ENCODE results near the gene NOCT. TPM values are rescaled to one million over a fixed set of nuclear protein-coding genes. Genes with fewer than 3 reads are reported as not detected.
A peak's percentile ranks its signal among the peaks of the same experiment; 100 is the strongest.

The NOCT gene
- total and polyA plus RNA-seq, 2 donors (not counting 1 experiment from before 2014, with no cell fraction given), result 2.6 to 3.8 TPM

- peak overlapping the region; percentile 1 for H3K4me3 Mint-ChIP-seq
- H3K9ac ChIP-seq (ENCODE audit: low read length), result no peak overlapping the region
- H3K4me1 Mint-ChIP-seq, result peaks cover 26% of the 10 kb centered on the region
Measured at GRCh38 chr4:139030614-139031235, 15.1 kb downstream of the NOCT start.

More at GRCh38 chr4:139030614-139031235, 15.1 kb downstream of the NOCT start:
- H3K9me3 ChIP-seq (ENCODE audit: control extremely low read depth in 1 of 3, control insufficient read depth in 2 of 3, insufficient read depth in 1 of 3, low read length in 2 of 3), result no peaks in the 10 kb centered on the region
- peak overlapping the region; percentile 33 for H3K4me2 ChIP-seq (replicated peaks; ENCODE audit: low read depth, low read length, poor library complexity, severe bottlenecking)
- no peak for TF ChIP-seq EZH2 (IDR thresholded peaks at IDR 0.05; ENCODE audit: borderline replicate concordance, insufficient read depth, low read depth, low read length, poor library complexity, severe bottlenecking)
- peak; percentile 87 for TF ChIP-seq CTCF (IDR thresholded peaks at IDR 0.05)
- no peak overlapping the region for H3K4me3 ChIP-seq (ENCODE audit: control extremely low read depth in 1 of 5, extremely low read depth in 1 of 5, insufficient read depth in 1 of 5, low read depth in 2 of 5, low read length in 4 of 5)
- no peaks in the 10 kb centered on the region for H3K27me3 ChIP-seq (replicated peaks in 1 of 4; ENCODE audit: control extremely low read depth in 1 of 4, control insufficient read depth in 3 of 4, insufficient read depth in 4 of 4, low read length in 3 of 4)
- CTCF ChIA-PET, result interaction anchor here (0.5 to 6.7 kb wide), 84 partner anchors 8 to 727 kb away, joined by 3 to 82 read pairs (median 4); partner anchors contain the start of genes NAA15, NDUFC1 and NOCT
- H3K36me3 ChIP-seq (replicated peaks in 1 of 2; ENCODE audit: control extremely low read depth in 1 of 2, control insufficient read depth in 1 of 2, extremely low read depth in 1 of 2, insufficient read depth in 2 of 2, low read length in 1 of 2), result no peaks in the 10 kb centered on the region
- no peaks in the 10 kb centered on the region for H3K27me3 Mint-ChIP-seq
- H3K27ac Mint-ChIP-seq, result no peak overlapping the region
- H3K79me2 ChIP-seq (ENCODE audit: control insufficient read depth, insufficient read depth, low read length), result peaks cover 82% of the 10 kb centered on the region
- intact Hi-C loops (cut with micrococcal nuclease), result loop anchor here (1.0 to 2.0 kb wide), 6 partner anchors 15 to 501 kb away; partner anchors contain the start of gene NOCT
- POLR2A ChIA-PET, result interaction anchor here (0.5 to 0.6 kb wide), 2 partner anchors 196 to 201 kb away, joined by 4 to 8 read pairs; no protein-coding TSS in a partner anchor
- no peak overlapping the region for H2AFZ ChIP-seq (ENCODE audit: insufficient read depth, low read depth, low read length, poor library complexity, severe bottlenecking)
- ATAC-seq (ENCODE audit: low read depth) (peak; percentile 76), DNase-seq (peak; percentile 85)
- peaks cover 29% of the 10 kb centered on the region for H4K20me1 ChIP-seq (ENCODE audit: control insufficient read depth, insufficient read depth, low read length, poor library complexity, severe bottlenecking)
- WGBS (ENCODE audit: insufficient coverage), result 15% methylated on average over 9 of the region's 14 CpGs
- H3K27ac ChIP-seq (ENCODE audit: low read length in 2 of 2), result no peak overlapping the region
- peaks cover 18 to 20% of the 10 kb centered on the region in 2 donors for H3K4me1 ChIP-seq (ENCODE audit: control insufficient read depth in 2 of 2, insufficient read depth in 2 of 2, low read length in 2 of 2)
- H3K9me3 Mint-ChIP-seq (ENCODE audit: insufficient read depth), result no peaks in the 10 kb centered on the region

Measured in B cell (primary cell).